GM18508 (cell line): ENCODE results near the gene CPXM2.

ENCODE experiments used
- ATAC-seq: cut with Tn5 transposase; IDR thresholded peaks from one replicate; pipeline ENCODE4 v1.9.1; 2021; ENCODE audit warnings: moderate number of reproducible peaks; ENCODE audit not compliant: insufficient read depth, unreplicated experiment

CPXM2 gene

DNA sequence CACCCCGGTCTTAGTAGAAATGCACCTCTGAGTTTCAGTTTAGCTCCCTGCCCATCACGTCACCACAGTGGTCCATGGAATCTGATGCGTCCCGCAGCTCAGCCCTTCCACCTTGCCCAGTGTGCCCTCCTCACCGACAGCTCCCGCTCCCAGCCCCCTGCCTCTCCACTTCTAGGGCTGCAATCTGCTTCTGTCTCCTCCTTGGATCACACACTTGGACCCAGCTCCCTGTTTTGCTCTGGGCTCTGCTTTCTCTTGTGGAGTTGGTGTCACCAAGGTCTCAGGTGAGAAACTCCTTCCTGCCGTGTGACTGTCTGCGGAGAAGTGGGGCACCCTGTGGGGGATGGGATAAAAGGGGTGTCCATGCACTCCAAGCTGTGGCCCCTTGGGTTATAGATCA is 187.5 kb downstream of the CPXM2 start:
- ATAC-seq: no peak

DNA sequence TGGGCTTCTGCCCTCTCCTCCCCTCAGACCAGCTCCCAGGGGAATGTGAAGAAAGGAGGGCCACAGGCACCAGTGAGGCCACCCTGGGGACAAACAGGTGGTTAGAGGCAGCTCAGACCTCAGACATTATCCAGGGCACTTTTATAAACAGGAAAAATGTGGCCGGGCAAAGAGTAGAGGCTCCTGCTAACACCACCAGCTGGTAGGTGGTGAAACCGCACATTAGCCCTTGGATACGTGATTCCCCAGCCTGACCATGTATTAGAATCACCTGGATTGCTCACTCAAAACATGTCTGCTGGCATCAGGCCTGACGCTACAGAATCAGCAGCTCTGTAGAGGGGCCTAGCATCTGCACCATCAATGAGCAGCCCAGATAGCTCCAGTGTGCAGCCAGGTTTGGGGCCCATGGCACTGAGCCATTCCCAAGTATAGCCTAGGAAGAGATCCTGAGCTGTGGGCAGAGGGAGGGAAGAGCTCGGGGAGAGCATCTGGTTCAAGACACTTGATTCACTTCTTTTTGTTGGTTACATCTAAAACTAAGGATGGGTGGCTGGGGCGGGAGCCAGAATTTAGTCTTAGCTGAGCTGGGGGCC is 188.3 kb downstream of the CPXM2 start:
- ATAC-seq: no peak
